ENCODE results near the gene FKBP1A.

- no peak for TF ChIP-seq POLR2AphosphoS5 (IDR thresholded peaks at IDR 0.05; ENCODE audit: low read depth)
- no peak for TF ChIP-seq CTCF (IDR thresholded peaks at IDR 0.05; ENCODE audit: insufficient read depth, low read length)
- no peak for TF ChIP-seq GABPA (IDR thresholded peaks at IDR 0.05; ENCODE audit: low read depth)
Measured at GRCh38 chr20:1375515-1375914, 17.3 kb downstream of the FKBP1A start.
